NCI-H1436 (cell line): ENCODE results near the gene KMT2E.

Source experiments
- DNase-seq: peaks from one replicate; lab custom pipeline; 2025; lab: John Stamatoyannopoulos, UW

The KMT2E gene

GRCh38 chr7:105130048-105130447 is 116.0 kb downstream of the KMT2E start:
- DNase-seq, result no peak

- no peak for DNase-seq
These were observed 116.6 kb downstream of the KMT2E start for GRCh38 chr7:105130580-105130979.

- no peak for DNase-seq
These were observed 117.1 kb downstream of the KMT2E start for GRCh38 chr7:105131033-105131656.

GRCh38 chr7:105131890-105132289 is 117.9 kb downstream of the KMT2E start:
- no peak for DNase-seq

DNA sequence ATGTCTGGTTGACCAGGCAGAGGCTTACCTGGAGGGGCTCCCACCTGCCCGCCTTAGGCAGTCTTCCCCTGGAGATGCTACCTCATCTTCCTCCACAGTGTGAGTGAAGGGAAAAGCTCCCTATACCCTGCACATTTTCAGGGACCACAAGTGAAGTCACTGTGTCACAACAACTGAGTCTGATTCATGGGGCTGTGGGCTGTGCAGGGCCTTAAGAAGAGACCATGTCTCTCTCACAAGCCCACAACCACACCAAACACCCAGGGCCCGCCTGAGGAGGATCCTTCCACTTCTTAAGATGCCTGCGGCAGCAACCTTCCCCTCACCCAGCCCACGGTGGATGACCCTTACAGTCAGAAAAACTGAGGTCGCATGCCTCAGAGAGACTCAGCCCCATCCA is 118.3 kb downstream of the KMT2E start:
- DNase-seq, result no peak

DNA sequence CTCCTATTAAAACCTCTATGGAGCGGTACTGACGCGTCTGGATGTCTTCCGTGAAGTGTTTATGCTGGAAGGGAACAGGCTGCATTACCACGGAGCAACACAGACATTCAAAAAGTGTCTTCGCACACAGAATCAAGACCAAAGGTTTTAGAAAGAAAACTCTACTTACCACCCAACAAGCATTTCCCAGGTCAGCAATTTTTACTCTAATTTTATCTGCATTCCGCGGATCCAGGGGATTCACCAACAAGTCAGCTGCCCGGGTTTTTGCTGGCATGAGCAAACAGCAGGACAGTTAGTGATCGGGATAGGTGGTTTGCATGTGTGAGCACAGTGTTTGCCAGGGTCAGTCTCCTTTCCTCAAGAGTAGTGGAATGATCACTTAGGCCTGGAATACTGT is 118.8 kb downstream of the KMT2E start:
- no peak for DNase-seq

GRCh38 chr7:105133358-105133757 is 119.4 kb downstream of the KMT2E start:
- DNase-seq, result no peak

DNA sequence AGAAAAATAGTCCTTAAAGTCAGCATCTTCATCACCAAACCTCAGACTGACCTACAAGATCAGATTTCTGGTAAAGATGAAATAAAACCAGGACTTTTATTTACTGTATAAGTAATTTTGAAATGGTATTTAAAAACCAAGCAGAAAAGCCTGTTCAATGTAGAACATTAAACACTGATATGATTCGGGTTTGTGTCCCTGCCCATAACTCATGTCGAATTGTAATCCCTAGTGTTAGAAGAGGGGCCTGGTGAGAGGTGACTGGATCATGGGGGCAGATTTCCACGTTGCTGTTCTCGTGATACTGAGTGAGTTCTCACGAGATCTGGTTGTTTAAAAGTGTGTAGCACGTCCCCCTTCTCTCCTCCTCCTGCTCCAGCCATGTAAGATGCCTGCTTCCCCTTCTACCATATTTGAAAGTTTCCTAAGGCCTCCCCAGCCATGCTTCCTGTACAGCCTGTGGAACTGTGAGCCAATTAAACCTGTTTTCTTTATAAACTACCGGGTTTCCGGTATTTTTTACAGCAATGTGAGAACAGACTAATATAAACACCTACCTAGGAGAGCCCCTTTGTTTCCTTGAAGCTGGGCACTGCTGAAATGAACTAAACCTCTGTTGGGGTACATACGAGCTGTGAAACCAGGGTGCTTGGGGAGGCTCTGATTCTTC is 120.1 kb downstream of the KMT2E start:
- DNase-seq, result no peak

DNA sequence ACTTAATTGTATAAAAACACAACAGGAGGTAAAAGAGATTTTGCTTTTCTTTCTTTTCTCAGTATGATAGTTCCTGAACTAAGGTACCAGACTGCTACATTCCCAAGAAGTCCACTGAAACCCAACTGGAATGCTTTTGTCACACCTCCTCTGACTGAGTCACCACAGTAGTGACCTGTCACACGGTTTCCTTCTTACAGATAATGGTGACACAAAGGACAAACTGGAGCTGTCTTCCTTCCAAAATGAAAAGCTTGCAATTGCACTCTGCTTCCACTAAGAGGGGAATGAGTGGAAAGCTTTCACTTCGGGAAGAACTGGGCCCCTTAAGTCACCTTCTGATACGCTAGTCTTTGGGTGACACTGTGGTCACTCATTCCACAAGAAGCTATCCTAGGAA is 122.2 kb downstream of the KMT2E start:
- no peak for DNase-seq

- DNase-seq, result no peak
These were observed 123.9 kb downstream of the KMT2E start for GRCh38 chr7:105137898-105138297.

DNA sequence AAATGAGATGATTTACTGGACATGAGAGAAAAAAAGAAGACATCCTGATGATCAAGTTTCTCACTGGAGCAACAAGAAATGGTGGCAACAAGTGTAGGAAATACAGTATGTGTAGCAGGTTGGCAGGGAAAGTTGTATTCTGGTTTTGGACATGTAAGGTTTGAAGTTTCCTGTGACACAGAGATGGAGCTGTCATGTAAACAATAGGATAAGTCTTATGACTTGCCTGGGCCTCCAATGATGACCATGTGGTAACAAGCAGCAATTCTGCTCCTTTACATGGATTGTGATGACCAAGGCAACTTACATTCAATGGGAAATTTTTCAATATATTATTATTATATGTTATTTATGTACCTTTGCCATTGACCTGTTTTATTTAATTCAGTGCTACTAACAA is 125.4 kb downstream of the KMT2E start:
- DNase-seq, result no peak

GRCh38 chr7:105141068-105141467 is 127.1 kb downstream of the KMT2E start:
- DNase-seq, result no peak

DNA sequence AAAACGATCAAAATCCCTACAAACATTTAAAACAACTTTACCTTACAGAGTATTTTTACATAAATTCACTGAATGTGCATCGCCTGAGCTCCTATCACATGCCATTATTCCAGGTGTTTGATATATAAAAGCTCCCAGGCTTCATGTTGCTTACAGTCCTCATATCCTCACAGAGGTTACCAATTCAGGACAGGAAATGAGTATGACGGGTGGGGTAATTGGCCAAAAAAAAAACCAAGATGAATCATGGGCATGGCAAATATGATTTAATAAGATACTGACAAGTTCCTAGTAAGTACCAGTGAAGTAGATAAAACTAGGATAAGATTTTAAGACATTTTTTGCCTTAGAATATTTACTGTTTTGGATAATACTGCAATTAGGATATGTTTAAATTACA is 135.8 kb downstream of the KMT2E start:
- no peak for DNase-seq

GRCh38 chr7:105151152-105151551 is 137.1 kb downstream of the KMT2E start:
- DNase-seq, result no peak

DNA sequence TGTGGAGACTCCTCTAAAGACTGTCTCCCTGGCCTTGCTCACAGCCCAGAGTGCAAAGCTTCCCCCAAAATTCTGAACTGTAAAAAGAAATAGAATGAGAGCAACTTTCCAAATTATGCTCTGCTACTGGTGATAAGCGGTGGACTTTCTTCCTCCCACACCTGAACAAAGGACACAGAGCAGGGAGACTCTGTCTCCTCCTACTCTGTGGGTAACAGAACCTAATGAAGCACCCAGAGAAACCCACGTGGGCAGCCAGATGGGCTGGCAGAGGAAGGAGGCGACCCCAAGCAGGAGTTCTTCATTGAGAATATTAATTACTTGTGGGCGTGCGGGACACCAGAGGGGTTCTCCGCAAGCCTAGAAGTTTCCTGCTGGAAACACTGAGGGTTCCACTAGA is 139.5 kb downstream of the KMT2E start:
- no peak for DNase-seq

- DNase-seq, result no peak
These were observed 140.1 kb downstream of the KMT2E start for GRCh38 chr7:105154084-105154483.

DNA sequence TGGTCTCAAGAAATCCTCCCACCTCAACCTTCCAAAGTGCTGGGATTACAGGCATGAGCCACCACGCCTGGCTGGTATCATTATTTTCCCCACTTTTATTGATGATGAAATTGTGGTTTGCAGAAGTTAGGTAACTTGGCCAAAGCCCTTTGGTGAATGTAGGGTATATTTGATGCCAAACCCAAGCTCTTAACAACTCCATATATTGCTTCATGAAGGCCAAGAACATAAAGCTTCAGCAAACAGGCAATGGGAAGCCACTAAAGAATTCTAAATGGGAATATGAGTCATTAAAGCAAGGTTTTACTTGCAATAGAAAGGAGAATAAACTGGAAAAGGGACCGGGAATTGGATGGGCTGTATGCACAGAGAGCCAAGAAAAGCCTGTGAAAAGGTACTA is 142.7 kb downstream of the KMT2E start:
- no peak for DNase-seq

- DNase-seq, result no peak
These were observed 143.3 kb downstream of the KMT2E start for GRCh38 chr7:105157278-105157677.

- DNase-seq, result no peak
These were observed 147.4 kb downstream of the KMT2E start for GRCh38 chr7:105161366-105161765.
